Stimulated activated CD4-positive, alpha-beta T cell treated with anti-CD3 and anti-CD28 coated beads, Interleukin-4, amount 100 ng/mL, for 1 hour (primary cell): ENCODE data around the gene ACTR6.
"Not testable (repeated sequence)": the region's sequence is repeated elsewhere in the genome, so short reads cannot be mapped to it uniquely, and the experiment has no call there.

Experiments
- DNase-seq: peaks from one replicate; pipeline ENCODE4 v3.0.0-alpha.2; 2020

Gene ACTR6

GRCh38 chr12:100185361-100185894 is 15.2 kb upstream of the ACTR6 start:
- DNase-seq = no peak

GRCh38 chr12:100186071-100186470 is 14.5 kb upstream of the ACTR6 start:
- DNase-seq = no peak

GRCh38 chr12:100187068-100187467 is 13.5 kb upstream of the ACTR6 start:
- DNase-seq = no peak

GRCh38 chr12:100187857-100188519 is 12.6 kb upstream of the ACTR6 start:
- no peak for DNase-seq

- not testable (repeated sequence) for DNase-seq
Measured at GRCh38 chr12:100188888-100189635, 11.6 kb upstream of the ACTR6 start.

- DNase-seq = no peak
Measured at GRCh38 chr12:100189636-100190394, 10.8 kb upstream of the ACTR6 start.

GRCh38 chr12:100193085-100193484 is 7.5 kb upstream of the ACTR6 start:
- no peak for DNase-seq

GRCh38 chr12:100197486-100197885 is 3.1 kb upstream of the ACTR6 start:
- DNase-seq = no peak

- DNase-seq = no peak
Measured at GRCh38 chr12:100199023-100199346, 1.6 kb upstream of the ACTR6 start.

GRCh38 chr12:100199347-100200149 is 1.1 kb upstream of the ACTR6 start:
- DNase-seq = peak; percentile 72

- no peak for DNase-seq
Measured at GRCh38 chr12:100201604-100202423, 1.2 kb downstream of the ACTR6 start.

- DNase-seq = no peak
Measured at GRCh38 chr12:100207311-100207710, 6.7 kb downstream of the ACTR6 start.

- DNase-seq = no peak
Measured at GRCh38 chr12:100208834-100209233, 8.2 kb downstream of the ACTR6 start.

- DNase-seq = no peak
Measured at GRCh38 chr12:100211698-100212097, 11.1 kb downstream of the ACTR6 start.

GRCh38 chr12:100213016-100213891 is 12.6 kb downstream of the ACTR6 start:
- DNase-seq = no peak

GRCh38 chr12:100214518-100214917 is 13.9 kb downstream of the ACTR6 start:
- DNase-seq = no peak

GRCh38 chr12:100215209-100215608 is 14.6 kb downstream of the ACTR6 start:
- DNase-seq = no peak

- DNase-seq = no peak
Measured at GRCh38 chr12:100216337-100216736, 15.7 kb downstream of the ACTR6 start.

- DNase-seq = no peak
Measured at GRCh38 chr12:100219328-100220109, 18.9 kb downstream of the ACTR6 start.

GRCh38 chr12:100221523-100221922 is 20.9 kb downstream of the ACTR6 start:
- DNase-seq = no peak
